Osteocyte (in vitro differentiated cells): ENCODE data around the gene MYL5. TPM values are rescaled to one million over a fixed set of nuclear protein-coding genes. Genes with fewer than 3 reads are reported as not detected.

Source experiments
- DNase-seq: peaks from one replicate; pipeline ENCODE4 v3.0.0; 2021; ENCODE audit warnings: mixed read lengths; ENCODE audit not compliant: unreplicated experiment; ENCODE audit errors: extremely low spot score
- H3K27ac Mint-ChIP-seq: one replicate; pipeline ENCODE4 v1.8.0; 2021; ENCODE audit warnings: mild to moderate bottlenecking, mixed read lengths; ENCODE audit not compliant: unreplicated experiment
- H3K27me3 Mint-ChIP-seq: one replicate; pipeline ENCODE4 v1.8.0; 2021; ENCODE audit warnings: mixed read lengths; ENCODE audit not compliant: unreplicated experiment
- H3K36me3 Mint-ChIP-seq: one replicate; pipeline ENCODE4 v1.8.0; 2021; ENCODE audit warnings: mixed read lengths; ENCODE audit not compliant: unreplicated experiment
- H3K4me1 Mint-ChIP-seq: one replicate; pipeline ENCODE4 v1.8.0; 2021; ENCODE audit warnings: mixed read lengths; ENCODE audit not compliant: unreplicated experiment
- H3K4me3 Mint-ChIP-seq: one replicate; pipeline ENCODE4 v1.8.0; 2021; ENCODE audit warnings: mild to moderate bottlenecking, moderate library complexity, mixed read lengths; ENCODE audit not compliant: unreplicated experiment
- H3K9me3 Mint-ChIP-seq: one replicate; pipeline ENCODE4 v1.8.0; 2021; ENCODE audit warnings: mixed read lengths; ENCODE audit not compliant: unreplicated experiment
- total RNA-seq: library from RNA; stranded (reverse); gene quantifications from 2 replicates; pipeline ENCODE4 v1.2.1, GENCODE V29; 2021
- TF ChIP-seq, protein P1 (sequence below): fragments of 200-600 bp; sonication (generic); IDR thresholded peaks from 2 replicates; pipeline ENCODE4 v1.5.0; 2021; ENCODE audit warnings: antibody characterized with exemption, mild to moderate bottlenecking, moderate library complexity

MYL5 gene
- total RNA-seq, 1 donor from 2014 or later, result 32.2 TPM

DNA sequence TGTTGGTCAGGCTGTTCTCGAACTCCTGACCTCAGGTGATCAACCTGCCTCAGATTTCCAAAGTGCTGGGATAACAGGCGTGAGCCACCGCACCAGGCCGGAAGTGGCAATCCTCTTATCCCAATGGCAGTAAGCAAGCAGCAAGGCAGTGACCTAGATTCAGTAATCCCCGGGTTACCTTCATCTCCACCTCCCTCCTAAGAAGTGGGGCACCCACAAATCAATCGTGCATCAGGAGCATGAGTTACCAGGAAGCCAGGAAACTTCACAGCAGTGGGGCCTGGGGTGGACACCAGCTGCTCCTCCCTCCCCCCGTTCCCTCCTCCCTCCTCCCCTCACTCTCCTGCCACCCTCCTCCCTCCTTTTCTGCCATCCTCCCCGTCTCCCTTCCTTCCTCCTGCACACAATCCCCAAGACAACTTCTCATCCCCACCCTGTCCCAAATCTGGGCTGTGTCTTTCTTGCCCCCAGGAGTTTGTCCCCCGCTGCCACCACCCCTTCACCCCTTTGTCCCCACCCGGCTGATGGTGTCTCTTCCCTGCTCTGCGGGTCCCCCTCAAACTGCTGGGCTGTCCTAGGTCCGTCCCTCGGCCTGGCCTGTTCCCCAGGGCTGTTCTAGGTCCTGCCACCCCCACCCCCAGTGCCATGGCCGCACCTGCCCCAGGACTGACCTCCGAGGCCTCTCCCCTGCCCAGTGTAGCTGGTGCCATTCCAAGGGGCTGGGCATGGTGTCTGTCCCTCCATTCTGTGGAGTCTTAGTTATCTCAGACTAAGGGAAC lies 46.8 kb upstream of the MYL5 start:
- Mint-ChIP-seq H3K4me1 (no peaks in the 10 kb centered on the region), H3K27me3 (no peaks in the 10 kb centered on the region), H3K9me3 (no peaks in the 10 kb centered on the region), H3K4me3 (no peak overlapping the region), H3K27ac (no peak overlapping the region), H3K36me3 (no peaks in the 10 kb centered on the region)
- no peak for DNase-seq
- TF ChIP-seq, protein P1, sequence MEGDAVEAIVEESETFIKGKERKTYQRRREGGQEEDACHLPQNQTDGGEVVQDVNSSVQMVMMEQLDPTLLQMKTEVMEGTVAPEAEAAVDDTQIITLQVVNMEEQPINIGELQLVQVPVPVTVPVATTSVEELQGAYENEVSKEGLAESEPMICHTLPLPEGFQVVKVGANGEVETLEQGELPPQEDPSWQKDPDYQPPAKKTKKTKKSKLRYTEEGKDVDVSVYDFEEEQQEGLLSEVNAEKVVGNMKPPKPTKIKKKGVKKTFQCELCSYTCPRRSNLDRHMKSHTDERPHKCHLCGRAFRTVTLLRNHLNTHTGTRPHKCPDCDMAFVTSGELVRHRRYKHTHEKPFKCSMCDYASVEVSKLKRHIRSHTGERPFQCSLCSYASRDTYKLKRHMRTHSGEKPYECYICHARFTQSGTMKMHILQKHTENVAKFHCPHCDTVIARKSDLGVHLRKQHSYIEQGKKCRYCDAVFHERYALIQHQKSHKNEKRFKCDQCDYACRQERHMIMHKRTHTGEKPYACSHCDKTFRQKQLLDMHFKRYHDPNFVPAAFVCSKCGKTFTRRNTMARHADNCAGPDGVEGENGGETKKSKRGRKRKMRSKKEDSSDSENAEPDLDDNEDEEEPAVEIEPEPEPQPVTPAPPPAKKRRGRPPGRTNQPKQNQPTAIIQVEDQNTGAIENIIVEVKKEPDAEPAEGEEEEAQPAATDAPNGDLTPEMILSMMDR, result no peak

DNA sequence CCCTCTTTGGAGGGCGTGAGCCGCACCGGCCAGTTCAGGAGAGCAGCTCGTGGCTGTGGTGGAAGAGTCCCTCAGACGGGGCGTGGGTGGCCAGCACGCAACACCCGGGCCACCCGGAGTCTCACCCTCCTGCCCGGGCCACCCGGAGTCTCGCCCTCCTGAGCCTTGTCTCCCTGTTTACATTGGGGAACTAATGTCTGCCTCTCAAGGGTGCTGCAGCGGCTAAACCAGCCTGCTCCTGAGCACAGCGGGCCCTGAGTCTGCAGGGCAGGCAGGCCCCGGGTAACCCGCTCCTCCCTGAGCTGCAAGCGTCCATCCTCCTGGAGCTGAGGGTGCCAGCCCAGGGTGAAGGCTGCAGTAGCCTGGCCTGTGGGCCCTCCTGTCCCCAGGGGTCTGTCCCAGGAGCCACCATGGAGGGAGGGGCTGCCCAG lies 46.0 kb upstream of the MYL5 start:
- TF ChIP-seq, protein P1, result no peak
- no peak overlapping the region for H3K4me3 Mint-ChIP-seq
- no peak for DNase-seq
- no peaks in the 10 kb centered on the region for H3K36me3 Mint-ChIP-seq
- H3K27me3 Mint-ChIP-seq, result no peaks in the 10 kb centered on the region
- no peaks in the 10 kb centered on the region for H3K9me3 Mint-ChIP-seq
- H3K4me1 Mint-ChIP-seq, result no peaks in the 10 kb centered on the region
- no peak overlapping the region for H3K27ac Mint-ChIP-seq

DNA sequence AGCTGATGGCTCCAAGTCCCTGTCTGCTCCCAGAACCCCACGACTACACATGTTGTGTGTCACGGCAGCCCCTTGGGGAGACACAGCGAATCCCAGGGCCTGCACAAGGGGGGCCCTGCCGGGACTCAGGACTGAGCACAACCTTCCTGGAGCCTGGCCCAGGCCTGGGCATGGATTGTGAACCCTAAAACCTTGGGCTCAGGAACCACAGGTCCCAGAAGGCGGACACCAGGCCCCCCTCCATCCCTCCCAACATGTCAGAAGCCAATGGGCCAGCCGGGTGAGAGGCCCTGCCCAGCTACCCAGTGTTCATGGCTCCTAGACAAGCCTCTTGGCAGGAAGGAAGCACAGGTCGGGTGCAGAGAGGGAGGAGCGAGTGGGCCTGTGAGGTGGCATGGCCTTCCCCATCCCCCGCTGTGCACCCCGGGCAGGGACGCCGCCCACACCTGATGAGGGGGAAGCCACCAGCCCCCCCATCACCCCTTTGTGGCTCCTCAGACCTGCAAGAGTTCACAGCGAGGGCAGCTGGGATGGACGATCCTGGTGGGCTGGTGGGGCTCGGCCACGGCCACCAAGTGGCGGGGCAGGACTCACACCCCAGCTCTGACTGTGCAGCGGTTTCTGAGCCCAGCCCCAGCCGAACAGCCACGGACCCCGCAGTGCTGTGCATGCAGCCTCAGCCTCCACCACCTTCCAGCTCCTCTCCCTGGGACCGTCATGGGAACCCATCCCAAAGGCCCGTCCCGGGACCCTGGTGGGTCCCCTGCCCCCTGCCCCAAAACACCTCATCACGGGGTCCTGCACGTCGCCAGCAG lies 45.3 kb upstream of the MYL5 start:
- Mint-ChIP-seq H3K27ac (no peak overlapping the region), H3K9me3 (no peaks in the 10 kb centered on the region), H3K4me1 (no peaks in the 10 kb centered on the region), H3K36me3 (no peaks in the 10 kb centered on the region), H3K4me3 (no peak overlapping the region), H3K27me3 (no peaks in the 10 kb centered on the region)
- TF ChIP-seq, protein P1, result no peak
- DNase-seq, result no peak

DNA sequence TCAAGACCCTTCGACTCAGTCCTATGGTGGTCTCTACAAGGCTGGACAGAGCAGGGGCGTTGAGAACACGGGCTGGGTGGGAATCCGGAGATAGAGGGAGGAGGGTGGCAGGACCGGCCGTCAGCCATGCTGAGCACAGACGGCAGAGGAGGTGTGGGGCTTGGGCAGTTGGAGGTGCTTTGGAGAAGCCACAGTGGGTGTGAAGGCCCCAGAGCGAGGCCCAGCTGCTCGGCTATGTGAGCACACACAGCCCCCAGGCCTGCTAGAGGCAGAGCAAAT lies 44.8 kb upstream of the MYL5 start:
- no peak for DNase-seq
- Mint-ChIP-seq H3K4me1 (no peaks in the 10 kb centered on the region), H3K4me3 (no peak overlapping the region), H3K27ac (no peak overlapping the region), H3K9me3 (no peaks in the 10 kb centered on the region), H3K36me3 (no peaks in the 10 kb centered on the region), H3K27me3 (no peaks in the 10 kb centered on the region)
- TF ChIP-seq, protein P1, result no peak

DNA sequence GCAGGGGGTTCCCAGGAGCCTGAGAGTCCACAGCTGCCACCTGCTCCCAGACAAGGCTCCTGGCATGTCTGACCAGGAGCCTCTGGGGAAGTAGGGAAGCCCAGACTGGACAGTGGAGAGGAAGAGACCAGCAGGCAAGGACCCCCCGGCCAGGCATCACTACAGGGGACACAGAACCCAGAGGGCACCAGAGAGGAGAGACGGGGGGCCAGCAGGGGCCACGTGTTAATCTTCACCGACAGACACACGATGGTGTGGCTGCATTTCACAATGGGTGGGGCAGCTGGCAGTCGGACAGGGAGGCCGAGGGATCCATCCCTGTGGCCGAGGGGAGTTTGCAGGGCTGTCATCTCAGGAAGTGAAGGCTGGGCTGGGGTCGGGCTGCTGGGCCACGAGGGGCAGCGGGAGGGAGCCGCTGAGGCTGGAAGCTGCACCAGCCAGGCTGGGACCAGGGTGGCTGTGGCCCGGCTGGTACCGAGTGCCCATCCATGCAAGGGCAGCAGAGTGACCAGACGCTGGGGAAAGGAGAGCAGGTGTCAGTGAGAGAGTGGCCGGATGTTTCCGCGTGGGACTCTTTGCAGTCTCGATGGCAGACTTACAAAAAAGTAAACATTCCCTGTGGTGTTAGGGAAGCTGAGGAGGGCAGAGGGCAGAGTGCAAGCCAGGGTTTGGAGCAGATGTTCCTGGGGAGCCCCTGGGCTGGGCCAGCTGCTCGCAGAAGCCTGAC lies 44.3 kb upstream of the MYL5 start:
- DNase-seq, result no peak
- no peaks in the 10 kb centered on the region for H3K36me3 Mint-ChIP-seq
- TF ChIP-seq, protein P1, result no peak
- H3K27me3 Mint-ChIP-seq, result no peaks in the 10 kb centered on the region
- H3K4me3 Mint-ChIP-seq, result no peak overlapping the region
- H3K9me3 Mint-ChIP-seq, result no peaks in the 10 kb centered on the region
- H3K27ac Mint-ChIP-seq, result no peak overlapping the region
- H3K4me1 Mint-ChIP-seq, result no peaks in the 10 kb centered on the region
